ENCODE results near the gene PLAAT2. TPM values are rescaled to one million over a fixed set of nuclear protein-coding genes. Genes with fewer than 3 reads are reported as not detected.

Gene PLAAT2
- total RNA-seq, 2 experiments from 2014 or later: 0.34 to 0.49 TPM

GRCh38 chr11:63599211-63600122, 36.3 kb upstream of the PLAAT2 start:
- H3K4me3 Mint-ChIP-seq: no peak overlapping the region
- TF ChIP-seq, protein P1, sequence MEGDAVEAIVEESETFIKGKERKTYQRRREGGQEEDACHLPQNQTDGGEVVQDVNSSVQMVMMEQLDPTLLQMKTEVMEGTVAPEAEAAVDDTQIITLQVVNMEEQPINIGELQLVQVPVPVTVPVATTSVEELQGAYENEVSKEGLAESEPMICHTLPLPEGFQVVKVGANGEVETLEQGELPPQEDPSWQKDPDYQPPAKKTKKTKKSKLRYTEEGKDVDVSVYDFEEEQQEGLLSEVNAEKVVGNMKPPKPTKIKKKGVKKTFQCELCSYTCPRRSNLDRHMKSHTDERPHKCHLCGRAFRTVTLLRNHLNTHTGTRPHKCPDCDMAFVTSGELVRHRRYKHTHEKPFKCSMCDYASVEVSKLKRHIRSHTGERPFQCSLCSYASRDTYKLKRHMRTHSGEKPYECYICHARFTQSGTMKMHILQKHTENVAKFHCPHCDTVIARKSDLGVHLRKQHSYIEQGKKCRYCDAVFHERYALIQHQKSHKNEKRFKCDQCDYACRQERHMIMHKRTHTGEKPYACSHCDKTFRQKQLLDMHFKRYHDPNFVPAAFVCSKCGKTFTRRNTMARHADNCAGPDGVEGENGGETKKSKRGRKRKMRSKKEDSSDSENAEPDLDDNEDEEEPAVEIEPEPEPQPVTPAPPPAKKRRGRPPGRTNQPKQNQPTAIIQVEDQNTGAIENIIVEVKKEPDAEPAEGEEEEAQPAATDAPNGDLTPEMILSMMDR (IDR thresholded peaks at IDR 0.05): no peak
- Histone ChIP-seq H3K36me3 (ENCODE audit: insufficient read depth, low read length) (no peaks in the 10 kb centered on the region), H3K27ac (ENCODE audit: low read depth in 1 of 2, low read length in 2 of 2) (no peak overlapping the region), H3K4me1 (ENCODE audit: insufficient read depth, low read length) (no peaks in the 10 kb centered on the region), H3K27me3 (ENCODE audit: control insufficient read depth in 1 of 2, insufficient read depth in 2 of 2, low read length in 2 of 2) (no peaks in the 10 kb centered on the region), H3K4me3 (ENCODE audit: low read length) (no peak overlapping the region), H3K9me3 (ENCODE audit: control insufficient read depth in 1 of 2, insufficient read depth in 1 of 2, low read length in 2 of 2) (no peaks in the 10 kb centered on the region)
- H3K27ac Mint-ChIP-seq: no peak overlapping the region
- POLR2A ChIA-PET: no interaction called here
- intact Hi-C loops (cut with DNase I, micrococcal nuclease): no loop called here
- H3K36me3 Mint-ChIP-seq (ENCODE audit: low read depth): no peaks in the 10 kb centered on the region
- no peaks in the 10 kb centered on the region for H3K27me3 Mint-ChIP-seq
- CTCF ChIA-PET: no interaction called here
- no peaks in the 10 kb centered on the region for H3K9me3 Mint-ChIP-seq
- no peaks in the 10 kb centered on the region for H3K4me1 Mint-ChIP-seq (ENCODE audit: low read depth)
- DNase-seq: no peak
- no peak for ATAC-seq (ENCODE audit: poor library complexity)

DNA sequence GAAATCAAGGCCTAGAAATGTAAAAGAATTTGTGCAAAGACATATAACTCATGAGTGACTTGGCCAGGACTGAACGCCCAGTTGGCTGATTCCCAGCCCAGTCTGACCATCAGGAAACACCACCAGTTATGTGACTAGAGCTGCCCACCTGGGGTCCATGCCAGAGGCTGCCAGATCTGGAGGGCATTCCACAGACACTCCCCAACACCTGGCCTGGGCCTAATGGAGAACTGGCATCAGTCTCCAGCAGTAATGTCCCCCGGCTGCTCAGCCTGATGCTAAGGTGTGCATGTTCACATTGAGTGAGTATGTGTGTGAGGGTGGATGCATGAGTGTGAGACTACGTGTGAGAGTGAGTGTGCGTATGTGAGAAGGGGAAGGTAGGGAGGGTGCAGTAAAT, 35.4 kb upstream of the PLAAT2 start:
- Mint-ChIP-seq H3K27me3 (no peaks in the 10 kb centered on the region), H3K4me3 (no peak overlapping the region), H3K27ac (no peak overlapping the region), H3K4me1 (ENCODE audit: low read depth) (no peaks in the 10 kb centered on the region), H3K36me3 (ENCODE audit: low read depth) (no peaks in the 10 kb centered on the region), H3K9me3 (no peaks in the 10 kb centered on the region)
- Histone ChIP-seq H3K27me3 (ENCODE audit: control insufficient read depth in 1 of 2, insufficient read depth in 2 of 2, low read length in 2 of 2) (no peaks in the 10 kb centered on the region), H3K27ac (ENCODE audit: low read depth in 1 of 2, low read length in 2 of 2) (no peak overlapping the region), H3K4me1 (ENCODE audit: insufficient read depth, low read length) (no peaks in the 10 kb centered on the region), H3K36me3 (ENCODE audit: insufficient read depth, low read length) (no peaks in the 10 kb centered on the region), H3K4me3 (ENCODE audit: low read length) (no peak overlapping the region), H3K9me3 (ENCODE audit: control insufficient read depth in 1 of 2, insufficient read depth in 1 of 2, low read length in 2 of 2) (no peaks in the 10 kb centered on the region)
- intact Hi-C loops (cut with DNase I, micrococcal nuclease): no loop called here
- CTCF ChIA-PET: no interaction called here
- DNase-seq: no peak
- TF ChIP-seq, protein P1 (IDR thresholded peaks at IDR 0.05): no peak
- ATAC-seq (ENCODE audit: poor library complexity): no peak
- POLR2A ChIA-PET: no interaction called here

GRCh38 chr11:63595296-63595695, 32.1 kb upstream of the PLAAT2 start:
- H3K27ac ChIP-seq (ENCODE audit: low read depth in 1 of 2, low read length in 2 of 2): no peak overlapping the region
- POLR2A ChIA-PET: no interaction called here
- H3K27ac Mint-ChIP-seq: no peak overlapping the region
- no peak overlapping the region for H3K4me3 Mint-ChIP-seq
- H3K4me3 ChIP-seq (ENCODE audit: low read length): no peak overlapping the region
- H3K27me3 ChIP-seq (ENCODE audit: control insufficient read depth in 1 of 2, insufficient read depth in 2 of 2, low read length in 2 of 2): no peaks in the 10 kb centered on the region
- ATAC-seq (ENCODE audit: poor library complexity) (no peak), DNase-seq (no peak)
- intact Hi-C loops (cut with DNase I, micrococcal nuclease): no loop called here
- CTCF ChIA-PET: interaction anchor here (0.7 kb wide), 1 partner anchor 173 kb away, joined by 4 read pairs; the partner anchor contains the start of gene ZFTA
- no peaks in the 10 kb centered on the region for H3K9me3 ChIP-seq (ENCODE audit: control insufficient read depth in 1 of 2, insufficient read depth in 1 of 2, low read length in 2 of 2)
- H3K36me3 ChIP-seq (ENCODE audit: insufficient read depth, low read length): no peaks in the 10 kb centered on the region
- no peaks in the 10 kb centered on the region for H3K4me1 ChIP-seq (ENCODE audit: insufficient read depth, low read length)
- TF ChIP-seq, protein P1 (IDR thresholded peaks at IDR 0.05): no peak
- no peaks in the 10 kb centered on the region for H3K9me3 Mint-ChIP-seq
- no peaks in the 10 kb centered on the region for H3K27me3 Mint-ChIP-seq
- H3K36me3 Mint-ChIP-seq (ENCODE audit: low read depth): no peaks in the 10 kb centered on the region
- H3K4me1 Mint-ChIP-seq (ENCODE audit: low read depth): no peaks in the 10 kb centered on the region

Data from CD4-positive, alpha-beta T cell (primary cell).